ENCODE measurements around the gene PCSK7.

PCSK7 gene

GRCh38 chr11:117198613-117199012 is 33.3 kb downstream of the PCSK7 start:
- TF ChIP-seq TAF1 (IDR thresholded peaks at IDR 0.05; ENCODE audit: borderline replicate concordance, insufficient read depth, low read length) = no peak
- TF ChIP-seq, protein P1, sequence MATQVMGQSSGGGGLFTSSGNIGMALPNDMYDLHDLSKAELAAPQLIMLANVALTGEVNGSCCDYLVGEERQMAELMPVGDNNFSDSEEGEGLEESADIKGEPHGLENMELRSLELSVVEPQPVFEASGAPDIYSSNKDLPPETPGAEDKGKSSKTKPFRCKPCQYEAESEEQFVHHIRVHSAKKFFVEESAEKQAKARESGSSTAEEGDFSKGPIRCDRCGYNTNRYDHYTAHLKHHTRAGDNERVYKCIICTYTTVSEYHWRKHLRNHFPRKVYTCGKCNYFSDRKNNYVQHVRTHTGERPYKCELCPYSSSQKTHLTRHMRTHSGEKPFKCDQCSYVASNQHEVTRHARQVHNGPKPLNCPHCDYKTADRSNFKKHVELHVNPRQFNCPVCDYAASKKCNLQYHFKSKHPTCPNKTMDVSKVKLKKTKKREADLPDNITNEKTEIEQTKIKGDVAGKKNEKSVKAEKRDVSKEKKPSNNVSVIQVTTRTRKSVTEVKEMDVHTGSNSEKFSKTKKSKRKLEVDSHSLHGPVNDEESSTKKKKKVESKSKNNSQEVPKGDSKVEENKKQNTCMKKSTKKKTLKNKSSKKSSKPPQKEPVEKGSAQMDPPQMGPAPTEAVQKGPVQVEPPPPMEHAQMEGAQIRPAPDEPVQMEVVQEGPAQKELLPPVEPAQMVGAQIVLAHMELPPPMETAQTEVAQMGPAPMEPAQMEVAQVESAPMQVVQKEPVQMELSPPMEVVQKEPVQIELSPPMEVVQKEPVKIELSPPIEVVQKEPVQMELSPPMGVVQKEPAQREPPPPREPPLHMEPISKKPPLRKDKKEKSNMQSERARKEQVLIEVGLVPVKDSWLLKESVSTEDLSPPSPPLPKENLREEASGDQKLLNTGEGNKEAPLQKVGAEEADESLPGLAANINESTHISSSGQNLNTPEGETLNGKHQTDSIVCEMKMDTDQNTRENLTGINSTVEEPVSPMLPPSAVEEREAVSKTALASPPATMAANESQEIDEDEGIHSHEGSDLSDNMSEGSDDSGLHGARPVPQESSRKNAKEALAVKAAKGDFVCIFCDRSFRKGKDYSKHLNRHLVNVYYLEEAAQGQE (IDR thresholded peaks at IDR 0.05; ENCODE audit: insufficient read depth in 1 of 2, low read depth in 2 of 2, low read length in 2 of 2) = no peak
- TF ChIP-seq FOXP2 (optimal IDR thresholded peaks at IDR 0.05; ENCODE audit: borderline replicate concordance, extremely low read depth, extremely low read length, insufficient read depth) = no peak
- no peak for TF ChIP-seq SIN3A (IDR thresholded peaks at IDR 0.05; ENCODE audit: borderline replicate concordance, insufficient read depth, low read length)
- TF ChIP-seq POLR2AphosphoS5 (IDR thresholded peaks at IDR 0.05; ENCODE audit: low read depth, low read length) = no peak

- TF ChIP-seq, protein P1 (IDR thresholded peaks at IDR 0.05; ENCODE audit: insufficient read depth in 1 of 2, low read depth in 2 of 2, low read length in 2 of 2) = peak in 1 of 2 experiments; percentile 67; a peak in 1 of 4 replicates
- TF ChIP-seq POLR2AphosphoS5 (IDR thresholded peaks at IDR 0.05; ENCODE audit: low read depth, low read length) = no peak
- TF ChIP-seq SIN3A (IDR thresholded peaks at IDR 0.05; ENCODE audit: borderline replicate concordance, insufficient read depth, low read length) = no peak
- no peak for TF ChIP-seq TAF1 (IDR thresholded peaks at IDR 0.05; ENCODE audit: borderline replicate concordance, insufficient read depth, low read length)
- peak; percentile 6 for TF ChIP-seq FOXP2 (optimal IDR thresholded peaks at IDR 0.05; ENCODE audit: borderline replicate concordance, extremely low read depth, extremely low read length, insufficient read depth)
These were observed 34.1 kb downstream of the PCSK7 start for GRCh38 chr11:117197516-117198456.

- TF ChIP-seq POLR2AphosphoS5 (IDR thresholded peaks at IDR 0.05; ENCODE audit: low read depth, low read length) = no peak
- TF ChIP-seq, protein P1 (IDR thresholded peaks at IDR 0.05; ENCODE audit: insufficient read depth in 1 of 2, low read depth in 2 of 2, low read length in 2 of 2) = no peak
- TF ChIP-seq SIN3A (IDR thresholded peaks at IDR 0.05; ENCODE audit: borderline replicate concordance, insufficient read depth, low read length) = no peak
These were observed 34.9 kb downstream of the PCSK7 start for GRCh38 chr11:117197006-117197405.

GRCh38 chr11:117195761-117196160 is 36.1 kb downstream of the PCSK7 start:
- no peak for TF ChIP-seq FOXP2 (optimal IDR thresholded peaks at IDR 0.05; ENCODE audit: borderline replicate concordance, extremely low read depth, extremely low read length, insufficient read depth)
- TF ChIP-seq SIN3A (IDR thresholded peaks at IDR 0.05; ENCODE audit: borderline replicate concordance, insufficient read depth, low read length) = no peak
- no peak for TF ChIP-seq POLR2AphosphoS5 (IDR thresholded peaks at IDR 0.05; ENCODE audit: low read depth, low read length)
- TF ChIP-seq, protein P1 (IDR thresholded peaks at IDR 0.05; ENCODE audit: insufficient read depth in 1 of 2, low read depth in 2 of 2, low read length in 2 of 2) = no peak
- TF ChIP-seq TAF1 (IDR thresholded peaks at IDR 0.05; ENCODE audit: borderline replicate concordance, insufficient read depth, low read length) = no peak
